ENCODE results near the gene PPP1R27.

Gene PPP1R27

GRCh38 chr17:81819708-81820107, 15.1 kb downstream of the PPP1R27 start:
- DNase-seq = no peak

GRCh38 chr17:81817758-81818147, 17.1 kb downstream of the PPP1R27 start:
- no peak for DNase-seq

GRCh38 chr17:81815646-81815986, 19.2 kb downstream of the PPP1R27 start:
- DNase-seq = no peak

GRCh38 chr17:81814748-81815645, 19.9 kb downstream of the PPP1R27 start:
- no peak for DNase-seq

- no peak for DNase-seq
These were observed 20.8 kb downstream of the PPP1R27 start for GRCh38 chr17:81813861-81814683.

GRCh38 chr17:81813371-81813684, 21.5 kb downstream of the PPP1R27 start:
- no peak for DNase-seq

- DNase-seq = no peak
These were observed 22.1 kb downstream of the PPP1R27 start for GRCh38 chr17:81812571-81813370.

- no peak for DNase-seq
These were observed 22.9 kb downstream of the PPP1R27 start for GRCh38 chr17:81811705-81812570.

GRCh38 chr17:81810892-81811704, 23.8 kb downstream of the PPP1R27 start:
- no peak for DNase-seq

- DNase-seq = no peak
These were observed 24.4 kb downstream of the PPP1R27 start for GRCh38 chr17:81810476-81810875.

GRCh38 chr17:81809556-81809998, 25.3 kb downstream of the PPP1R27 start:
- no peak for DNase-seq

GRCh38 chr17:81808778-81809555, 25.9 kb downstream of the PPP1R27 start:
- DNase-seq = no peak

GRCh38 chr17:81807839-81808238, 27.0 kb downstream of the PPP1R27 start:
- no peak for DNase-seq

GRCh38 chr17:81807210-81807719, 27.6 kb downstream of the PPP1R27 start:
- no peak for DNase-seq

GRCh38 chr17:81806461-81807209, 28.2 kb downstream of the PPP1R27 start:
- DNase-seq = no peak

GRCh38 chr17:81805707-81806460, 29.0 kb downstream of the PPP1R27 start:
- DNase-seq = no peak

- no peak for DNase-seq
These were observed 30.1 kb downstream of the PPP1R27 start for GRCh38 chr17:81804559-81805399.

Data from T-helper 2 cell (primary cell).